GM19324 (cell line): ENCODE results near the gene CEP70.
"Not testable (repeated sequence)": the region's sequence is repeated elsewhere in the genome, so short reads cannot be mapped to it uniquely, and the experiment has no call there.

Source experiments
- ATAC-seq: cut with Tn5 transposase; IDR thresholded peaks from one replicate; pipeline ENCODE4 v1.9.1; 2021; ENCODE audit warnings: mild to moderate bottlenecking, moderate library complexity; ENCODE audit not compliant: unreplicated experiment, low FRiP score

Gene CEP70

DNA sequence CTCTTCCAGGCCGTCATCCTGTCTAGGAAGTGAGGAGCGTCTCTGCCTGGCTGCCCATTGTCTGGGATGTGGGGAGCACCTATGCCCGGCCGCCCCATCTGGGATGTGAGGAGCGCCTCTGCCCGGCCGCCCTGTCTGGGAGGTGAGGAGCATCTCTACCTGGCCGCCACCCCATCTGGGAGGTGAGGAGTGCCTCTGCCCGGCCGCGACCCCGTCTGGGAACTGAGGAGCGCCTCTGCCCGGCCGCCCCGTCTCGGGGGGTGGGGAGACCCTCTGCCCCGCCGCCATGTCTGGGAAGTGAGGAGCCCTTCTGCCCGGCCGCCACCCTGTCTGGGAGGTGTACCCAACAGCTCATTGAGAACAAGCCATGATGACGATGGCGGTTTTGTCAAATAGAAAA is 72.6 kb downstream of the CEP70 start:
- ATAC-seq, result not testable (repeated sequence)

DNA sequence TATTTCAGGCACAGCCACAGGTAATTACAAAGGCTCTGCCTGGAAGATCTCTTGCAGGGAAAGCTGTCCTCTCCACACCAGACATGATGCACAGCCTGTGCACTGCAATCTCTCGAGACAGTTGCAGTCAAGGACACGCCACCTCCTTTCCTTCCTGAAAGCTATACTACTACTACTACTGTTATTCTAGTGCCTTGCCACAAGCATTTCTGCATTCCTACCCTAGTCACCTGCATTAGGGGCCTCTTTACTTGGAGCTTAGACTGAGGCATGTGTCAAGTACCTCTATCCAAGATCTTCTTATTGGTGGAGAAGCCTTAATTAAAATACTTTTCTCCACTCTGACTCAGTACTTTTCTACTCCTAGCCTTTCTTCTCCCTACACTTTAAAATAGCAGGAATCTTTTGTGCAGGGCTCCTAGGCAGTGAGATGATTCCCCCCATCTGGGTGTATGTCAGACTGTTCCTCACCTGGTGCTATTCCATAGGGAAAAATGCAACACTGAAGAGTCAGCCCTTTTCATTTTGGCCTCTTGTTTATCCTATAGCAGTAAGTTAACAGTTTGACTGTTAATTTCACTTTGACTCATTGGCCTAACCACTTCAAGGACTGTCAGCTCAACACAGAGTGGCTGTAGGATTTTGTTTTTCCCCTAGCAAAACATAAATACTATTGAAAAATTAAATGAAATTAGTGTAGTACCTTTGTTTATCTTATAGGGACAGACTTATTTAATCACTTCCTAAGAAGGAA is 80.8 kb downstream of the CEP70 start:
- ATAC-seq, result no peak

DNA sequence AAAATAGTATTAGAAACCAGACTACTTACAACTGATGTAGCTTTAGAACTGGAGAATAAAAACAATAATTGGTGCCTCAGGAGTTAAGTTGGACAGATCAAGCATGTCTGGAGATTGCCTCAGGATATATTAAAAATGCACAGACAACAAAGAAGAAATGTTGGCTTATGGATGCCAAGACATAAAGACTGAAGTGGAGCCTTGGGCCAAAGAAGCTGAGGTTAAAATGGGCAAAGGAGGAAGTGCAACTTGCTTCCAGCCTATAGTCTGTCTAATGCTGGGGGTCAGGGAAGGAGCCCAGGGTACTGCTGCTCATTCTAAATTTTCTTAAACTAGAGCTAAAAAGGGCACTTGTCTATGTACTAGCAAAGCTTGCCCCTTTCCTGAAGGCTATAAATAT is 82.1 kb downstream of the CEP70 start:
- ATAC-seq, result no peak

DNA sequence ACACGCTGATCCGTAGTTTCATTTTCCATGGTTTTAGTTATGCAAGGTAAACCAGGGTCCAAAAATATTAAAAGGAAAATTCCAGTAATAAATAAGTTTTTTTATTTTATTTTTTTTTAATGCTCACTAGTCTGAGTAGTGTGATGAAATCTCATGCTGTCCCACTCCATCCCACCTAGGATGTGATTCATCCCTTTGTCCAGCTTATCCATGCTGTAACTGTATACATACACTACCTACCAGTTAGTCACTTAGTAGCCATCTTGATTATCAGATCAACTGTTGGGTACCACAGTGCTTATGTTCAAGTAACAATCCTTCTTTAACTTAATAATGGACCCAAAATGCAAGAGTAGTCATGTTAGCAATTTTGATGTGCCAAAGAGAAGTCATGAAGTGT is 84.5 kb downstream of the CEP70 start:
- no peak for ATAC-seq

DNA sequence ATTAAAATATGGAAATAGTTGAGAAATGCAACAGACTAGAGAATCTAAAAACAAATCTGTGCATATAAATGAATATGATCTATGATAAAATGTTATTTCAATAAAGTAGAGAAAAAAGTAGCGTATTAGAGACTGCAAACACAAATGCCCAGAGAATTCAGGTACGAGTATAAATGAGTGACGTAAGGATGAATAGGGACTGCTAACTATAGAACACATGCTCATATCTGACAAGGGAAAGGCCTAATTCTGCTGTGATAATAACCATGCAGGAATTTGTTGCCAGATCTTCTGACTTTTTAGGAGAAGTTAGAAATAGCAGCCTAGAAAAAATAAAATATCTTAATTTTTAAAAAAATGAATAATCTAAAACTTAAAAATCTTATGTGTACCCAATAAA is 86.5 kb downstream of the CEP70 start:
- ATAC-seq, result no peak

DNA sequence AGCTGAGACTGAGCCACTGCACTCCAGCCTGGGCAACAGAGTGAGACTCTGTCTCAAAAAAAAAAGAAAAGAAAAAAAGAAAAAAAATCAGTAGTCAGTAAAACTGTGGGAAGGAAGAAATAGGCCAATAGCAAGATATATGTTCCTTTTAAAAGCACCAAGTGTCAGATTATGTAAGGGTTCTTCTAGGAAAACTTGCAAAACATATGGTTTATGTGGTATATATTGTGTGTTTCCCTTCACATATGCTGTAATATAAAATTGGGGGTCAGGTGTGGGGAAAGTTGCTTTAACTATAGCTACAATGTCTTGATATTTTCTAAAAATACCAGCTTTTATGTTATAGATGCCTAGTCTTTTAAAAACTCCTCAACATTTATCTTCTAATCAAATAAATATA is 95.1 kb downstream of the CEP70 start:
- ATAC-seq, result no peak

DNA sequence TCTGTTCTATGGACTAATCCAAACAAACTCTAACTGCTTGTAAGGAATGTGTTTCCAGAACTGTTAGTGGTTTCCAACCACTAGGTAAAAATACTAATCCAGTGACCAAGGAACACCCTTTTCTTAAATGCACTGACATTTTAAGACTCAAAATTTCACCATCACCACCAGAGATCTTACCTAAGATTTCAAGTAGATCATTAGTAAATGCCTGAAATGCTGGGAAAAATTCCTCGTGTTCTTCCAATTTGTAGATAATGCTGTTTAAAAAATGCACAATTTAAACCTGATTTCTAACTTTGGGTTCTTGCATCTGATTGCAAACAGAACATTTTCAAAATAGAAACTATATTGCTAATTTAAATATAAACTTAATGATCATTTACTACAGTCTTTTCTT is 96.2 kb downstream of the CEP70 start:
- no peak for ATAC-seq

DNA sequence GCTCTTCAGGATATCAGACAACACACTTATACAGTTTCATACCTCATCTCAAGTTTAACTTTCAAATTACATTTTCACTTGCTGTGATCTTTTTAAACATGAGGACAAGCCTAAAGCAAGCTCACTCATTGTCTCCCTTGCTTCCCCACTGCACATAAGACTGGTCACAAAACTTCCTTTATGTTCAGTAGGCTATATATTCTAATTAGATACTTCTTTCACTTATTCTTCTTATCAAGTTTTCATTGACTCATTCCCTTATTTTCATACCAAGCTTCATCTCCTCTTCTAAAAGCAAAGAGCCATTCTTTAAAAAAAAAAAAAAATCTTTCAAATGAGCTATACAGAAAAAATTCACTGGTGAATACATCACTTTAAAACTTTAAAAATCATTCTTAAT is 97.0 kb downstream of the CEP70 start:
- no peak for ATAC-seq

DNA sequence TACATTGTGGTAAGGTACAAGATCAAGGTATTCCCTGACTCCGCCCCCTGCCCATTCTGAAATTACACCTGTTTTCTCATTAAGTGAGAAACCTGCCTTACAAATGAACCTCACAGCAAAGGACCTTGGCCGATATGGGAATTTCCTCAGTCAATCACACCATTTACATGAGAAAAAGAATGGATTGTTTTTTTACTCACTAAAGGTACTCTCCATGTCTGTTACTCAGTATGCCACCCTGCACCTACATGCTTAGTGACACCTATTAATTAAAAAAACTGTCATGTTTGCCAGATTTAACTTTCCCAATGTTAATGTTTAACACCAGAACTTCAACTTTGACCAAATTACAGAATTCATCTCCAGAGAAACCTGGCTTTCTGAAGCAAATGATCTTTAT is 97.6 kb downstream of the CEP70 start:
- no peak for ATAC-seq

DNA sequence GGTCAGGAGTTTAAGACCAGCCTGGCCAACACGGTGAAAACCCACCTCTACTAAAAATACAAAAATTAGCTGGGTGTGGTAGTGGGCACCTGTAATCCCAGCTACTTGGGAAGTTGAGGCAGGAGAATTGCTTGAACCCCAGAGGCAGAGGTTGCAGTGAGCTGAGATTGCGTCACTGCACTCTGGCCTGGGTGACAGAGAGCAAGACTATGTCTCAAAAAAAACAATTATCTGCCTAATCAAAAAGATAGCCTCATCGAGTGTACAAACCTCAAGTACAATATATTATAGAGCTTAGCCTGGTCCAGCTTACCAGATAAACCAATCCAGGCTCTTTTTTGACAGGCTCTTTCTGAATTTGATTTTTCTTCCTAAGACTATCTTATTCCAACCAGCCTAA is 98.4 kb downstream of the CEP70 start:
- ATAC-seq, result not testable (repeated sequence)

DNA sequence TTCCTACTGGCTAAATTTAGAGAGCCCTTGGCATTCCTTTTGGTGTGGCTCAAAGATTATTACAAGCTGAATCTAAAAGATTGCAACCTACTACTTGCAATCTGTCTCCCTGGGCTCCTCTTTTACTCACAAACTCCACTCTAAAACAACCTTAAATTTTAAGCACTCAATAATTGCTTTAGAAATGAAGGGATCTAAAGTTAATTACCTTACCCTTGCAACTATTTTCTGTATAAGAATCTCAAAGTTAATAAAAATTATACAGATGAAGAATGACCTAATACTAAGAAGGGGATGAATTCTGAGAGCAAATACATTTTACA is 99.5 kb downstream of the CEP70 start:
- no peak for ATAC-seq

DNA sequence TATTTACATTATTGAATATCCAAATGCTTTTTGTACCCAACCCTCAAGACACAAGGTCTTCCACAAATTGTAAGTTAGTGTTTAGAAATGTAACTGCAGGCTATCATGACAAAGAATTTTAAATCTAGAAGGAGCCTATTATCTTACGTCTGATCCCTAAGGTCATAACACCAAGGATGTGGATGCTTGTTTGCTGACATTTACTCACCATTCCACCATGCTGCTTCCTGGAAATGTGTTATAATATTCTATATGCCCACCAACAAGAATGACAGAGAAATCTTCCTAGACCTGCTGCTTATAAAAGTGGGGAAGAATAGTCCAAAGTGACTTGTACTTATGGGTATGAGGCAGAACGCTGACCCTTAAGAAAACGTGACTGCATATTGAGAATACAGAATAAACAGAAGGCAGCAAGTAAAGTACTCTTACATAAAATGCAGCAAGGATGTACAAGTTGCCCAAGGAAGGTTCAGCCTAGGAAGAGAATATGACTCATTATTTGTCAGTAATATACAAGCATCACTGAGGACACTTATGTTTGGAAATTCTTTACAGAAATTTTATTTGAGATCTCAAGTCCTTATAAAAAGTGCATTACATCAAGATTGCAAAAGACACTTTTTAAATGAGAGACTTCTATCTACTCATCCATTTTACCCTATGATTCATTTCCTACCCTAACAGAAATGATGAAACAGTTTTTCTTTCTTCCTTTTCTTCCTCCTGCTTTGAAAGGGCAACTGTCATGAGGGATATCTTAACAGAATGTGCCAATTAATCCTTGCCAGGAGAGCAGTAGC is 100.1 kb downstream of the CEP70 start:
- no peak for ATAC-seq

DNA sequence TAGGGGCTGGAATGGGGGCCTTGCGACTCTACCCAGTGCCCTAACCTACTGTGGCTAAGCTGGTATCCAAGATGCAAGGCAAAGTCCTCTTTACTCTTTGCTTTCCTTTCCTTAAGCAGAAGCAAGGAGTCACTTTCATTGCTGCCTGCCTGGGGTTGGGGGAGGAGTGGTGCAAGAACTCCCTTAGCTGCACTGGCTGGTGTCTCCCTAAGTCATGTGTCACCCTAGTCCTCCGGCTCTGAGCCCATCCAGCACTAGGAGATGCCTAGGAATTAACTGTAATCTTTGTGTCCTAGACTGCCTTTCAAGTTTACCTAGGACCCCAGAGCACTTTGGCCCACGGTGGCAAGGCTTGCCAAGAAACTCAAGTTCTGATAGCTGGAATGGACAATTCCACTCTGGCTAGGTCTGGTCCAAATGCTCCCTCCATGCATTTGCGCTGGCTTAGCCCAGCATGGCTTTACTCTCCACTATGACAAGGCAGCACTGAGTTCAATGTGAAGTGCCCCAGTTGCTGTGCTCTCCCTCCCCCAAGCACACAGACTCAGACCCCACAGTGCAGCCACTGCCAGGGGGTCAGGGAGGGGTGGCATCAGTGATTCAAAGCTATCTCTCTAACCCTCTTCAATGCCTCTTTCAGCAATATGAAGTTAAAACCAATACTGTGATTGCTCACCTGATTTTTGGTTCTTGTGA is 100.9 kb downstream of the CEP70 start:
- no peak for ATAC-seq

DNA sequence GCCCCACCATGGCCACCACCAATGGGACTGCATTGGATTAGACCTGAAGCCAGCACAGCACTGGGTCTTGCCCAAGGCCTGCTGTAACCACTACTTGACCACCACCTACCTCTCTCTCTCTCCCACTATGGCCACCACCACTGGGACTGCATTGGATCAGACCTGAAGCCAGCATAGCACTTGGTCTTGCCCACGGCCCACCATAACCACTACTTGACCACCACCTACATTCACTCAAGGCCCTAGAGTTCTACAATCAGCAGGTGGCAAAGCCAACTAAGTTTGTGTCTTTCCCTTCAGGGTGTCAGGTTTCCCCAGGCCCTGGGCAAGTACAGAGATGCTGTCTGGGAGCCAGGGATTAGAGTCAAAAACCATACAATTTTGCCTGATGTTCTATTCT is 102.1 kb downstream of the CEP70 start:
- no peak for ATAC-seq

DNA sequence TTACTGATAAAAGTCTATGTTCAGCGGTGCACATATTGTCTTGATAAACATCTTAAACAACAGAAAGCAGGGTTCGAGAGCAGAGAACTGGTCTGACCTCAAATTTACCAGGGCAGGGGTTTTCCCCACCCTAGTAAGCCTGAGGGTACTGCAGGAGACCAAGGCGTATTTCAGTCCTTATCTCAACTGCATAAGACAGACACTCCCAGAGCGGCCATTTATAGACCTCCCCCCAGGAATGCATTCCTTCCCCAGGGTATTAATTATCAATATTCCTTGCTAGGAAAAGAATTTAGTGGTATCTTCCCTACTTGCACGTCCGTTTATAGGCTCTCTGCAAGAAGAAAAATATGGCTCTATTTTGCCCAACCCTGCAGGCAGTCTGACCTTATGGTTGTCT is 107.5 kb downstream of the CEP70 start:
- ATAC-seq, result not testable (repeated sequence)

DNA sequence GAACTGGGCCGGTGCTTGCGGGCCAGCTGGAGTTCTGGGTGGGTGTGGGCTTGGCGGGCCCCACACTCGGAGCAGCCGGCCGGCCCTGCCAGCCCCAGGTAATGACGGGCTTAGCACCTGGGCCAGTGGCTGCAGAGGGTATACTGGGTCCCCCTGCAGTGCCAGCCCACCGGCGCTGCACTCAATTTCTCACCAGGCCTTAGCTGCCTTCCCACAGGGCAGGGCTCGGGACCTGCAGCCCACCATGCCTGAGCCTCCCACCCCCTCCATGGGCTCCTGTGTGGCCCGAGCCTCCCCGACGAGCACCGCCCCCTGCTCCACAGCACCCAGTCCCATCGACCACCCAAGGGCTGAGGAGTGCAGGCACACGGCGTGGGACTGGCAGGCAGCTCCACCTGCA is 109.4 kb downstream of the CEP70 start:
- ATAC-seq, result not testable (repeated sequence)

DNA sequence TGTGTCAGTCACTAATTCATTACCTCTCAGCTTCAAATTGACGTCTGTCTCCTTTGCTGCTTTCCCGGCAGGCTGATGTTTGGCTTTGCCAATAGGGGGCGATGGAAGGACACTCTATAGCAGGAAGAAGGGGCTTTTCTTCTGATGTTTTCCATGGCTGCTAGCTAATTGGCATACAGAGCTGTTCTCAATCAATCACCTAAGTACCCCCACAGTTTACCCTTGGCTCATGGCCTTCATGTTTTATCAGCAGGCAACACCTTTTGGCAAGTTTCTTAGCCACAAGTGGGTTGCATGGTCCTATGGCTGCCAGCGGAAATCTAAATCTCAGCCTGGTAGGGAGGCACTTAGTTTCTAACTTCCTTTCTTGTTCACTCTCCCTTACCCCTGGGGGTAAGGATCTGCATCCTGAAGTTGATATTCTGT is 114.6 kb downstream of the CEP70 start:
- no peak for ATAC-seq

DNA sequence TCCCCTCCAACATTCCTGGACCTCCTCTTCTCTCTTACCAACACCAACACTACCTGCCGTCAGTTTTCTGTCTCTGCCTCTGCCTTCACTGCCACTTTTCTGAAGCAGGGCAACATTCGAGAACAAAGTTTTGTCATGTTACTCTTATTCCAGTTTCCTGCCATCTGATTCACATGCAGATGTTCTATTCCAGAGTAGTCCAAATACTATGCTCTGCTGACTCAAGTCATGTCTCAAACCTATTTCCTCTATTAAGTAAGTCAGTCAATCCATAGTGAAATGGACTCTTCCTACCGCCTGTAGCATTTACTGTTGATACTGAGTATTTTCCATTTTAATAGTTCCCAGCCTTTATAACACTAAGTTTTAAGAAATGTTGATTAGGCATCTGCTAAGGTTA is 116.3 kb downstream of the CEP70 start:
- no peak for ATAC-seq

DNA sequence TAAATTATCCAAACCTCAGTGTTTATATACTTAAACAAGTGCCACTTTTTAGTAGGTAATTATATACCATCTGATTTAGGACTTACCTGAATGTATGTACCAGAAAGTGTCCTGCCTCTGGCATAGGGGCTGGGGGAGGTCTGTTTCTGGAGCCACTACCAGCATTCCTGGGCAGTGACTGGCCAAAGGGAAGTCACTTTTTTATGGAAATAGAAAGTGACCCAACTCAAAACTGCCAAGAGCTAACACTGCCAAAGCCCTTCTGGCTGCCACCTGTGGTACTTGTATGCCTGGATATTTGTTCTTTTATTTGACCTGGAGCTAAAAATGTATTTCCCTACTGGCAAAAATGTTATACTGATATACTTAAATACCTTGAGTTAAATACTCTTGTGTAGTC is 116.9 kb downstream of the CEP70 start:
- no peak for ATAC-seq

DNA sequence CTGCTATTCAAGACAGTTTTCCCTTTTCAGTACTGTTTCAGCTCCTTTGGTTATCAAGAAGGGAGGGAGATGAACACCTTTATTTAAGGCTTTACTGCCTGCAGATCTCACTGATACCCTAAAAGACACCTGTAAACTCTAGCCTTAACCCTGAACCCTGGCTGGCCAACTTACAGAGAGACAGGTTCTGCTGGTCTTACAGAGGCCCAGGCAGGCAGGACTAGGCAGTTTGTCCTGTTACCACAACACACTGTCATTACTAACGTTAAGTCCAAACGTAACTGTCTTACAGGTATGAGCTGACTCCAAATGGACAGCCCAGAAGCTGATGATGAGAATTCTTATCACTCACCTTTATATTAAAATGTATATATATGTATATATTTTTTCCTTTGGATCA is 117.5 kb downstream of the CEP70 start:
- ATAC-seq, result no peak

DNA sequence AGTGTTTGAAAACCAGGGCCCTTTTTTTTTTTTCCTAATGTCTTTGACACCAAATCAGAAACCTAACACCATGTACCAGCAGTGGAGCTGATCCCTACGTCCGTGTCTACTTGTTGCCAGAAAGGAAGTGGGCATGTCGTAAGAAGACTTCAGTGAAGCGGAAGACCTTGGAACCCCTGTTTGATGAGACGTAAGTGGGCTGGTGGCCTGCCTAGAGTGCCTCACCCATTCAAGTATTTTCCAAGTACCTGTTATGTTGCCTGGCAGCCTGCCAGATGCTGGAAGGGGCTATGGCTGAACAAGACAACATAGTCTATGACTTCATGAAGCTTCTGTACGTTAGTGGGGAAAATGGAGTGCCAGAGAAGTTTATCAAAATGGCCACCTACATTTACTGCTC is 119.9 kb downstream of the CEP70 start:
- no peak for ATAC-seq

DNA sequence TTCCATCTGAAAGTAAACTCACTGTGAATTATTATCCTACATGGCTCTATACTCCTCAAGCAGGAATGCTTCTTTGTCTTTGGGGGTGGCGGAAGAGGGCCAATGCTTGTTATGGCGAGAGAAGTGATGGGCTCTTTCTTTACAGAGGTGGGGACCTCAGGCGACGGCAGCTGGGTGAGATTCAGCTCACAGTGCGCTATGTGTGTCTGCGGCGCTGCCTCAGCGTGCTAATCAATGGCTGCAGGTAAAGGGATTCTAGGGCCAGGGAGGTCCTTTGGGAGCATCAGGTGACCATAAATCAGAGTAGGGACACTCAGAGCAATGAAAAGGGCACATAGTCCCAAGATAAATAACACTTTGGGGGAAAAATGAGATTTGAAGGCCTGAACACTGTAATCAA is 120.7 kb downstream of the CEP70 start:
- no peak for ATAC-seq
